GM18517 (cell line): Measurements from ENCODE around the gene TNNI2.

ENCODE experiments used
- ATAC-seq: cut with Tn5 transposase; IDR thresholded peaks from one replicate; pipeline ENCODE4 v1.9.1; 2021; ENCODE audit warnings: mild to moderate bottlenecking, moderate library complexity; ENCODE audit not compliant: unreplicated experiment

Gene TNNI2

GRCh38 chr11:1857064-1857463 lies 18.3 kb downstream of the TNNI2 start:
- no peak for ATAC-seq

DNA sequence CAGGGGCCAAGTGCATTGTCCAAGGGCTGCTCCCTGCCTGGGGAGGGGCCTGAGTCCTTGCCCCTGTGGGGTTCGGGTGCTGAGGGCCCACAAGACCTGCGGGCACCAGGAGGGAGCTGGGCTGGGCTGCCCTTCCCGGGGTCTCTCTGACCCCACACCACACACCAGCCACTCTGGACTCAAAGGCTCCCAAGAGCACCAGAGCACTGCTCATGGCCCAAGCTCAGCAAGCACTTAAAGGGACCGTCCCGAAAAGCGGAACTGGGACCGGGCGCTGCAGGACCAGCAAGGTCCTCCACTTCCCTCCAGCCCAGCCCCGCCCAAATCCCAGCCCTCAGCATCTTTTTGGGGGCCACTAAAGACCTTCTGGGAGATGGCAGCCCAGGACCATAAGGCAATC lies 19.4 kb downstream of the TNNI2 start:
- ATAC-seq, result no peak

- no peak for ATAC-seq
These were observed 19.8 kb downstream of the TNNI2 start for GRCh38 chr11:1858576-1858975.

DNA sequence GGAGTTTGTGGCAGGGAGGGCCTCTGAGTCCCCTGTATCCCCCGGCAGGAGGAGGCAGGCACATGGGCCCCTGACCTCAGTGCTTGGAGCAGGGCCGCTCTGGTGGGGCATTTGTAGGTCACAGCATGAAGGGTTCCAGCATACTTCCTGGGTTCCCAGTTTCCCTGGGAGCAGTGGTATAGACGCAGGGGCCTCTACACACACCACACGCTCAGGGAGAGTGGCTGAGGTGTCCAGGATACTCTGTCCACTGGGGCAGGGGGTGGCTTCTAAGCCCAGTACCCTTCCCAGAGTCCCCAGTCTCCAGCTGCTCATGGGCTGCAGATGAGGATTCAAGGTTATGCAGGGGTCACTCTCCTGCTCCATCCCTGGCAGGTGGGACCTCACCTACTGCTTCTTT lies 20.2 kb downstream of the TNNI2 start:
- ATAC-seq, result no peak

DNA sequence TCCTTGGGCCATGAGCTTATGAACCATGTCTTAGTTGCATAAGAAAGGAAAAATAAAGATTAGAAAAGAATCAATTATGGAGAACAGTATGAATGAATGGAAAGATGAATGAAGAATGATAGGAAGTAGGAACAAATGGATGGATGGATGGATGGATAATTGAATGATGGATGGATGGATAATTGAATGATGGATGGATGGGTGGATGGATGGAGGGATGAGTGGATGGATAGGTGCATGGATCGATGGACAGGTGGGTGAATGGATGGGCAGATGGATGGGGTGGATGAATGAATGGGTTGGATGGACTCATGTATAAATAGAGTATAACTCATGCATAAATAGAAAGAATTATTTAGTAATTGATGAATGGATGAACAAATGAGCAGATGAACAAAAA lies 21.3 kb downstream of the TNNI2 start:
- no peak for ATAC-seq

GRCh38 chr11:1861435-1862411 lies 22.9 kb downstream of the TNNI2 start:
- no peak for ATAC-seq

- ATAC-seq, result no peak
These were observed 24.0 kb downstream of the TNNI2 start for GRCh38 chr11:1862588-1863351.

DNA sequence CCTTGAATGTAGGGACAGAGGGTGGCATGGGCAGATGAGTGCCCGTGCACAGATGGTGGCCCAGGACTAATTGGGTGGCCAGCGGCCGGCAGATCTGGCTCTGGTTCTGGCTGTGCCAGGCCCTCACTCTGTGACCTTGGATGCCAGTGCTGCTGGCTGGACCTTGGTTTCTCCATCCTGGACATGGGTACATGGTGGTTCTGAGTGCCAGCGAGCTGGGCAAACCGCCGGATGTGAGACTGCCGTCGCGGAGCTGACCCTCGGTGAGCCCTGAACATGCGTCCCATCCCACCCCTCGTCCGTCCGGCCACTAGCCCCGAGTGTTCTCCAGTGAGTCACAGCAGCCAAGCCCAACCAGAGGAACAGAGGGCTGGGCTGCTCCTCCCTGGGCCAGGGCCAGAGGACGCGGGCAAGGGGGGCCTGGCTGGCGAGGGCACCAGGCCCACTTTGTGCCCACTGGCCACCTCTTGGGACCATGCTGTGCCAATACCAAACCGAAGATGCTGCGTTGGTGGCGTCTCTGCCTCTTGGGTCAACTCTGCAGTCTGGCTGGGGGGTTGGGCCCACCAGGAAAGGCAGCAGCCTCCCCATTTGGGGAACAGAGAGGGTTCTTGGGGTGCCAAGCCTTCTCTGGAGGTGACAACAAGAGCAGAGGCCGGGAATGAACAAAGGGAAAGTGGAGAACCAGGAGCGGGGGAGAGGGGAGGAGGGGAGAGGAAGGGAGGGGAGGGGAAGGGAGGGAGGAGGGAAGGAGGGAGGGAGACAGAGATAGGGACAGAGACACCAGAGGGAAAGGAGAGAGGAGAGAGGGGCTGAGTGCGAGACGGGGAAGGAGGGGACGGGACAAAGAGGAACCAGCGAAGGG lies 24.8 kb downstream of the TNNI2 start:
- no peak for ATAC-seq

GRCh38 chr11:1864231-1864630 lies 25.4 kb downstream of the TNNI2 start:
- ATAC-seq, result no peak

- no peak for ATAC-seq
These were observed 26.3 kb downstream of the TNNI2 start for GRCh38 chr11:1864831-1865665.

- ATAC-seq, result no peak
These were observed 27.4 kb downstream of the TNNI2 start for GRCh38 chr11:1866226-1866625.

- ATAC-seq, result no peak
These were observed 28.0 kb downstream of the TNNI2 start for GRCh38 chr11:1866776-1867175.

GRCh38 chr11:1867381-1867780 lies 28.6 kb downstream of the TNNI2 start:
- no peak for ATAC-seq

DNA sequence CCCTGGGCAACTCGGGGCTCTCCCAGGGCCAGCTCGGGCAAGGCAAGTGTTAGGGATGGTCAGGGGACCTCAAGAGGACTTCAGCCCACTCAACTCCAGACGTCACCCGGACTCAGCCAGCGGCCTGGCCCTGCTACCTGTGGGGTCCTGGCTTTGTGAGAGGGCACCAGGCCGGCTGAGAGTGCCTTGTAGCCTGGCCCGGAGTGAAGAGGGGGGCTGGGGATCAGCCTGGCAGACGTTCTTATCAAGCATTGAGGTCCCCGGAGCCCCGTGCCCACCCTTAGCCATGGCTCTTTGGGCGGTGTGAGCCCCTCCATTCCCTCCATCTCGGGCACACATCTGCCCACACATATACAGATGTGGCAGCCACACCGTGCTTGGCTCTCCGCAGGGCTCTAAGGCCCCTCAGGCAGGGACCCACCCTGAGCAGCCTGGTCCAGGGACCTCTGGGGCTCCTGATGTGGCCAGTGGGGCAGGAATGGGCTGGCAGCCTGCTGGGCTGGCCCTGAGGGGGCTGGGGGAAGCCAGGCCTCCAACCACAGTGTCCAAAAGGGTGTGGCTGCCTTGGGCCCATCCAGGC lies 29.4 kb downstream of the TNNI2 start:
- no peak for ATAC-seq

GRCh38 chr11:1868636-1869291 lies 30.0 kb downstream of the TNNI2 start:
- no peak for ATAC-seq

DNA sequence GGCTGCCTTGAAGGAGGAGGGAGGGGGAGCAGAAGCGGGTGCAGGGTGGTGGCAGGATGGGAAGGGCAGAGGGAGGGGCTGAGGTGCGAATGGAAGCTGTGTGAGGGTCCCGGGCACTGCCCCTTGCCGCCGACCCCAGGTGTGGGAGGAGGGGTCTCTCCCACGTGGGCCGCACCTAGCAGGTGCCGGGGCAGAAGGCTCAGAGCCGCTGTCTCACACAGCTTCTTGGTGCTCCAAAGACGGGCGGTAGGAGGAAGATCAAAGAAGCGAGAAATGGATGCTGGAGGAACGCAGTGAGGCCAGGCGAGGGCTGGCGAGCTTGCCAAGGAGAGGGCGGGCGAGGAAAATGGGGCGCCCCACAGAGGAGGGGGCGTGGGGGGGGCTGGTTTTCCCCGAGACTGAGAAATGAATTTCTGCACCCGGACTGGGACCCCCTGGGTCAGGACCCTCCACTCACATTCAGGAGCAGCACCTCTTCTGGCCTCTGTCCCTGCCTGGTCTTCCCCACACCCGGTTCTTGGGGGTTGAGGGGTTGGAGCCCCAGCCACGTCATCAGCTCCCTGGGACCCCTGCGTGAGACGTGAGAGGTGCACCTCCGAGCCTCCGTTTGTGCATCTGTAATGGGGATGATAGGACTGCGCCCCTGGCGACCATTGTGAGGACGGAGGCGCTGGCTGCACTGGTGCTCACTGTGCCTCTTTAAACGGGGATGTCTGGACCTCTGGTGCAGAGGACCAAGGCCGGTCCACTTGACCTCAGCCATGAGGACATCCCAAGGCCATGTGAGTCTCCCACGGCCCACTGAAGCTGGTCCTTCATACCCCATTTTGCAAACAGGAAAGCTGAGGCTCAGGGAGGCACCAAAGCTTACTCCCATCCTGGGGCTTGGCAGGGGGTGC lies 30.9 kb downstream of the TNNI2 start:
- no peak for ATAC-seq

- no peak for ATAC-seq
These were observed 31.5 kb downstream of the TNNI2 start for GRCh38 chr11:1870326-1870696.

GRCh38 chr11:1870721-1871466 lies 32.1 kb downstream of the TNNI2 start:
- ATAC-seq, result no peak
